Fibroblast of peridontal ligament (primary cell): ENCODE measurements around the gene PLCL2.

Source experiments
- DNase-seq: peaks from one replicate; pipeline ENCODE4 v3.0.0-alpha.2; 2010; ENCODE audit errors: extremely low read depth

Gene PLCL2

DNA sequence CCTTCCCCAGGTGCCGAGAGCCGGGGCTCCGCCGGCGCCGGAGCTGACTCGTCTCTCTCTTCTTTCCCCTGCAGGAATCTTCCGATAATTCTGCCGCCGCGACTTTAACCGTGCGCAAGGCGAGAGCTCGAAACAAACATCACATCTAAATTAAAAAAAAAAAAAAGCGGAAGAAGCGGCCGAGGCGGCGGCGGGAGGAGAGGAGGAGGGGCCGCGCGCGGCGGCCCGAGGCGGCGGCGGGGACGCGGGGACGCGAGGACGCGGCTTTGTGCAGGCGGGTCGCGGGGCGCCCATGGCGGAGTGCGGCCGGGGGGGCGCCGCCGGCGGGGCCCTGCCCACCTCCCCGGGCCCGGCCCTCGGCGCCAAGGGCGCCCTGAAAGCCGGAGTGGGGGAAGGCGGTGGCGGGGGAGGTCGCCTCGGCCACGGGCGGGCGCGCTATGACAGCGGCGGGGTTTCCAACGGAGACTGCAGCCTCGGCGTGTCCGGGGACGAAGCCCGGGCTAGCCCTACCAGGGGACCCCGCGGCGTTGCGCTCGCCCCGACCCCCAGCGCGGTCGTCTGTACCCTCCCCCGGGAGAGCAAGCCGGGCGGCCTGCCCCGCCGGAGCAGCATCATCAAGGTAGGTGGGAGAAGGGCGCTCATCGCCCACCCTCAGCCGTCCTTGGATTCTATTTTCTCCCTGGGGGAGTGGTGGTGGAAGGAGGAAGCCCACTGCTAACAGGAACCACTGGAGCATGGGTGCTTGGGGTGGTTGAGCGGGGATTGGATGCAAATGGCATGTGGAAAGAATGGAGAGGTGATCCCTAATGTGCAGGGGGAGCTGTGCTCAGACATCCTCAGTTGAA, at the start of gene PLCL2:
Gene PLCL2, plus strand, starts transcription at position 208 of the 845 bp plus-strand sequence. Its CDS starts 85 bp downstream, at position 293.
- DNase-seq, result peak; percentile 43

DNA sequence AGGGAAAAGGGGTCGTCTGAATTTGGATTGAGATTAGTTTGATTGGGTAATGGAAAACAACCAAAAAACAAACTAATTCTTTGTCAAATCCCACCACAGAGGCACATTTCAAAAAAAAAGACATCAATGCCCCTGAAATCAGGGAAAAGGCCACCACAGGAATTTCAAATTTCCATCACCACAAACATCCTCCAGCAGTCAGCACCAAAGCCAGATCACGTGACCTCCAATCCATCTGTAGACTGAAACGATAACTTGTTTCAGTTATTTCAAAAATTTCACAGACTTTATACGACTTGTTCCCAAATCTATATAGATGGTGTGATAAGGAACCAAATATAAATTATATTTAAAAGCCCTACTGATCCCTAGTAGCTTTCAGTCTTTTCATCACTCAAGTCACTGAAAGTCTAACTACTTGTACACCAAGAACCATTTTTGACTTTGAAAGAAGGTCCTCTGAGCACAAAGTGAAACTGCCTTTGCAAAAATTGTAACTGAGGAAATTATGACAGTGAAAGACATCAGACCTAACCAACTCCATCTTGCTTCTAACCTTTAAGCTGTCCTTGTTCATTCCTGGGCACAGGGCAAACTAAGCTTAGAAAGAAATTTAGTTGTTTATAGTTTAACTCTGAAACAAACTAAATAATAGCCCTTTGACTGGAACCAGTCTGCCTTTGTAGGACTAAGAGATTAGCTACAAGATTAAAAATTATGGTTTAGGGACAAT, 48.1 kb upstream of the PLCL2 start:
- DNase-seq, result peak; percentile 82

DNA sequence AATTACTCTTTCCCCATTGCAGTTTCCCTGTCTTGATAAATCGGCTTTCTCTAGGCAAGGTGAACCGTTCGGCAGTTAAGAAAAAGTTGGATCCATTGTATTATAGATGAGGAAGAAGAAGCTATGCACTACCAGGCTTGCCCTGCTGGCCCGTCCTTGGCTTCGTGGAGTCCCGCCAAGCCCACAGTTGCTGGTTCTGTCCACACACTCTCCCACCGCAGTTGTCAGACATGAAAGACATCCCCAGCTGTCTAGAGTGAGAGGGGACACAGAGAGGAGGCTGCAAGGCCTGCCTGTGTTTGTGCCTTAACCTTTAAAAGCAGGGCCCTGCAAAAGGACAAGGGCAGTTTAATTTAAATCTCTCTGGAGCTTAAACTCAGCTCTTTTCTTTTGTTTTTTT, 47.2 kb upstream of the PLCL2 start:
- no peak for DNase-seq

DNA sequence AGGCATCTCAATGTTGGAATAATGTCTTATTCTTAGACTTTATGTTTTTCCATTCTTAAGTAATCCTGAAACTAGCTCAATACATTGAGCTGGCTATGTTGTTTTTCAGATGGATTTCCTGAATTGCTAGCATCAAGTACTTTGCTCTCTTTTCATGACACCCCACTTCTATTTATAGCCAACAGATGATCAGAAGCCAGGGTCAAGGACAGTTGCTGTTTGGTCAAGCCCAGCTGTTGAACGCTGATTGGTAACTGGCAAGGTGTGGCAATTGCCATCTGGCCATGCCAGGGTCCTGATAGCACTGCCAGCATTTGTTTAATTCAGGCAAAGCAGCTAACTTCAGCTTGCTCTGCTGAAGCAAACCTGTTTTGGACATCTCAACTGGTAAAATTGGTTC, 46.2 kb upstream of the PLCL2 start:
- no peak for DNase-seq

DNA sequence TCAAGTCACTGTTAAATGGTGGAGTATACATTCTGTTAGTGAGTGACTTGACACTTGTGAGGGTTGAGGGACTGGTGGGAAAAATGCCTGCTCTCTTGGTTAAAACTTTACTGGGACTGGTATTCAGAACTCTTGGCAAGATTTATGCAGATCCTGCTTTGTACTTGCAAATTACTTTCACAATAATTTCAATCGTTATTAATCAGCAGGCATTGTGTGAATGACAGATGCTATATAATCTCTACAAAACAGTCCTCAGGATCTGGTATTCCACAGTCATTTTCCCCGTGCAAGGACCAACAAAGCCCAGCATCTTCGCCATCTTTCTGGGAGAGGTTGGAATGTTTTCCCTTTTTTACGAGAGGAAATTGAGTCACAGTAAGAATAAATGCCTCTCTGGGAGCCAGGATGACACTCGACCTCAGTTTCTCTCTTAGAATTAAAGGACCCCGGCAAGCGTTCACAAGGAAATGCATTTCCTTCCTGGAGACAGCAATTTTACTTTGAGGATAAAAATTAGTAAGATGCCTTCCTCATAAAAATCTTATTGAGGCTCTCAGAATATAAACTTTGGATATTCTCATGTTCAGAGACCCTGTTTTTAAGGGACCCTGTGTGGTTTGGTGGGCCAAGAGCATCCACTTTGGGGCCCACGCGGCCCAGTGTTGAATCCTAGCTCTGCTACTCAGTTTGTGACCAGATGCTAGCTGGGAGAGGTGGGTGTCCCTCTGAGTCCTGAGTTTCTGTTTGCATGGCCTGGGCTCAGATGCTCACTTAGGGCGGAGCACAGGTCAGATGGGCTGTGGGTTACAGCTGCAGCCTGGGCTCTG, 45.3 kb upstream of the PLCL2 start:
- DNase-seq, result no peak

DNA sequence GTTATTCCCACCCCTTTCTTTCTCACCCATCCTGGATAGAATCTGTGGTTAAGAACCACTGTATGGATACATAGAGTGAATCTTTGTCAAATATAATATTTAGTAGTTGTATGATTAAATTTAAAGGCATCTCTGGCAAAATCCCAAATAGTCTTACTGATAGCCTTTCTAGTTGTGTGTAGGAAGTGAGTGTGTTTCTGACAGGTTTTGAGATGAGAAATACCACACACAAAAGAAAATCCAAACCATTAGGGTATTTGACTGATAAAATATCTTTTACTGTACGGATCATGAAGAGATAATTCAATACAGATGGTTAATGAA, 44.7 kb upstream of the PLCL2 start:
- no peak for DNase-seq

DNA sequence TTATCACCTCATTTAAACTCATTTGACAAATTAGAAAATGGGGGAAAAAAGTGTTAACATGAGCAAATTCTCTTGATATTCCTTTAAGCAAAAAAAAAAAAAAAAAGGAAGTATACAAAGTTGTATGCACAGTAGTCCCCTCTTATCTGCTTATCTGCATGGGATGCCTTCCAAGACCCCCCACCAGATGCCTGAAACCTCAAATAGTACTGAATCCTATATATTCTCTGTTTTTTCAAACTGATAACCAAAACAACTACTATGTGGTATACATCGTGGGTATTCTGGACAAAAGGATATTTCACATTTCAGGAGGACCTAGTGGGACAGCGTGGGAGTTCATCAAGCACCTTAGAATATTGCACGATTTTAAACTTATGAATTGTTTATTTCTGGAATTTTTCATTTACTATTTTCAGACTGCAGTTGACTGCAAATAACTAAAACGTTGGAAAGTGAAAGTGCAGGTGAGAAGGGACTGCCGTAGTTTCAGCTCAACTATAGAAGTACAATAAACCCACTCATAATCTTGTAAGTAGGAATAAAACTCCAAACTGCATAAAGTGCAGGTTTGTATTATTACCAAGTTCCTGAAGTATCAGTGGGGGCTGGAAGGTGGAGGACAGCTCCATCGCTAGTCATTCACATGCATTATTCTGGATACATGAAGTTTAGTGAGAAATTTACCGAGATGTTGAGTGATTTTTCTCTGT, 43.6 kb upstream of the PLCL2 start:
- DNase-seq, result no peak

DNA sequence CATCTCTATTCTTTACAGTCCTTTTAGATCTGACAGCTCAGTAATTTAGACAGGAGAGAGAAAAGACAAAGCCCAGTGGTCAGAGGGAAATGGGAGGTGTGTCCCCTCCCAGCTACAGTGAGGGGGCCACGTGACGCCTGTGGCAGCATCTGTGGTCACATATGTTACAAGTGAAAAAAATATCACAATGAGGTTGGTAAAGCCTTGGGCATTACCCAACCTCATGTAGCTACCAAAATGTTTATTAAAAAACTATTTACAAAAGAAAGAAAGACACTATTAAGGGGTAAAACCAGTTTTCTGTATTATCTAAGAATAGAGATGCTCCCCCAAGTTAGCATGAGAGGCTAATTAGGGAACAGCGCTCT, 42.9 kb upstream of the PLCL2 start:
- no peak for DNase-seq

DNA sequence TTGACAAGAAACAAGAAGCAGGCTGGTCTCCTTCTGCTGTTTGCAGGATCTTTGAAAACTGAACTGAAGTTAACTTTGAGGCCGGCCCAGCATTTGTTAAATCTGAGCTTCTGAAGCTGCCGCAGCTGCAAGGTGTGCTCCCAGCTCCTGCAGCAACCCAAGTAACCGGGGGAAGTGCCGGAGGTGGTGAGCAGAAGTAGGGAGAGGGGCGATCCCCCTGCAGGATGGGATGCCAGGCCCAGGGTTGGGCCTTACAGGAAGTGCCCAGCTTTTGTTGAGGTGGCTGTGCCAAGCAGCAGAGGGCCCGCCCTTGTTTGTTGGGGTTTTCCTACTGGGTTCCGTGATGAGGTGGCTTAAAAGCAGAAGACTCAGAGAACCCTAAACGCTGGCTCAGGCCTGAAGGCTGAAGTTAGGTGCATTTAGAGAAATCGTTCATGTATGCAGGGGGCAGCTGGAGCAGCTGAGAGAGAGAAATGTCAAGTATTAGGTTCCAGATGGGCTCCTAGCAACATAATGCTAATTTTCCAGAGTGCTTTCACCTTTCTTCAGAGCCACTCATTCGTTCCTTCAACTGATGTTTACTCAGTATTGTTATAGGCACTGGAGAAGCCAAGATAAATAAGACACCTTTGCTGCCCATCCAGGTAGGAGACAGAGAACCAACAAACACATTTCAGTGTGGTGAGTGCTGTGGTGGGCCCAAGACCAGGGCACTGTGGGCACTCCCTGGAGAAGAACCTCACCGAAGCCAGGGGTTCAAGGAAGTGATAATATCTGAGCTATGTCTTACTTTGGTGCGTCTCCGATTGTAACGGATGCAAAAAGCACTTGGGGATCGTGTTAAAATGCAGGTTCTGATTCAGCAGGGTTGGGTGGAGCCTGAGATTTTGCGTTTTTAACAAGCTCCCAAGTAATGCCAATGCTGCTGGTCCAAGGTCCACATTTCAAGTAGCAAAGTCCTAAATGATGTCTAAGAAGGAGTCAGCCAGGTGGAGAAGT, 42.2 kb upstream of the PLCL2 start:
- DNase-seq, result no peak

DNA sequence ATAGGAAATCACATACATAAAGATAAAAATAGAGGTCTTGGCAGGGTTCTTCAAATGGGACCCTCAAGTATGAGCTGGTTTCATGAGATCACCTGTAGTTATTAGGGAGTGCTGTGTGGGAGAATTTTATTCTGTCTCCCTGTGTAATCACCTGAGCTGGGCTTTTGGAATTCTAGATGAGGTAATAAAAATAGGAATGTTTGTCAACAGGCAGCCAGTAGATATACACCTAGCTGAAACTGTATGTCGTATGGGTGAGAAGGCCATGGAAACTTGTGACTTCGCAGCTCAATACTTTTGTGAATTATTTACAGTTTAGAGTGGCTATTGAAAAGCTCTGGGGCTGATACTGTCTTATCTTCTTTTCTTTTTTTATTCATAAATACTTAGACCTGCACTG, 40.5 kb upstream of the PLCL2 start:
- no peak for DNase-seq

DNA sequence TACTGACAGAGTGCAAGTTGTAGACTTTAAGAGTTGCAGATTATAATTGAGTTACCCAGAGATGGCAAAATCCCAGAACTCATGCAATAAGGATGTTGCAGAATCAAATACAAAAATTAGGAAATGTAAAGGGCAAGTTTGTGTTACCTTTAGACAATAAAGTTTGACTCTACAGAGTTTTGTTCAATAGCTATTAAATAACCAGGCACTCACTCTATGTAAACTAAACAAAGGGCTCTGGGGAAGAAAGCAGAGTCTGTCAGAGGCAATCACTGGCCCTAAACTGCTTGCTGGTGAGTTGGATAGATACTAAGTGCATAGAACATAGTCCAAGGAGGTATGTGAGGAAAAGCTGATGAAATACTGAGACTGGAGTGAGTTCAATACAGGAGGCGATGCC, 40.0 kb upstream of the PLCL2 start:
- peak; percentile 30 for DNase-seq

DNA sequence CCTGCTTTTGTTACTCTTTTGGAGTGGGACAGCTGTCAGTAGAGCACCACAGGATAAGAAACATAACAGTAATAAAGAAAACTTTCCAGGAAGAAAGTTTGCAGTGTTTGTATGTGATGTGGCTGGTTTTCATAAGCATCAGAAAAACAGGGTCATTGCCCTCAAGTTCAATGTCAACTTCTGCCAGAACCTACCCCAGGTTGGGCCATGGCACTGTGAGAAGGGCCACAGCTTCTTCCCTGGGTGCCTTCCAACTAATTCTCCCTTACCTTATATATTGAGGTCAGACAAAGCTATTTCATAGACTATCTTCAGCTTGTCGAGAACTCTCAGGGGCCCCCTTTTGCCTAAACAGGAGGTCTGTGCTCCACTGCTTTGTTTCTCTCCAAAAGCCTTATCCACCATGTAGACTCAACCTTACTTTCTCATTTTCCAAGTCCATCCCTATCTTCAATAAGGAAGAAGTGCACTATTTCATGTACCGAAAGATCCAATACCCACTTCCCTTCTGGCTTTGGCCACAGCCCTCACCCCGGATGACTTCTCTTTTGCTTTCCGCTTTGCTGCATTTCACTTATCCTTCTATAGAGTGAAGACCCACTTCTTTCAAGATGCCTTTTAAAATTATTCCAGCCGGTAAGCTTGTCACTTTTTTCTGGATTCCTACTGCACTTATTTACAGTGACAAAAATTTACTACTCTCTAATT, 38.2 kb upstream of the PLCL2 start:
- DNase-seq, result no peak

DNA sequence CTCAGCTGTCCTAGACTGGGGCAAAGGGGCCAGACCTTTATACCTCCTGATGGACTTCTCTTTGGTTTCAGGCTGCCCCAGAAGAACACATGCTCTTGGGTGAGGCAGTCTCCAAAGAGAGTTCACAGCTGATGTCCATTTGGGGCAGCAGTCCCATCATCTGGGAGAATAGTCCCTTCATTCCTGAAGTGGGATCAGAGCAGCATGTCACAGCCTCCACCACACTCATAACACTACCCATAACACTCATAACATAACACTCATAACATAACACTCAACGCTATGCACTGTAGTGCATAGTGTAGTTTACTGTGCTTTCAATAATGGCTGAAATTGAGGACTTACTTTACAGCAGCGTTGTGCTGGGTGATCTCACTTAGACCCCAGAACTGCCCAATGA, 36.7 kb upstream of the PLCL2 start:
- DNase-seq, result no peak

DNA sequence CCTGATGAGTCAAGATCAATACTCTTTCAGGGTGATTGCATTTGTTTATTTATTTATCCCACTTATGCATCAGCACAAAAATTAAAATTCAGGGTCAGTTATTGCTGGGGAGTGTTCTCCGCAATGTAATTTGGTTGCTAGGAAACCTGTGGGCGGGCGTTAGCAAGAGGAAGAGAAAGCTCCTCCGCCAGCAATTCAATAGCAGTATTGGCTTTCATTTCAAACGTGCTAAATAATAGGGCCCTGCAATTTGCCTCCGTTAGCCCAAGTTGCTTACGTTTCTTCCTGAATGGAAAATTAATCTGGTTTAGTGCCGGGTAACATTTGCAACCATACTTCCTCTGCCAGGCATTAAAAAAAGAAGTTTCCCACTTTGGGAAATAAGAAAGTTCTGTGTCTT, 35.5 kb upstream of the PLCL2 start:
- DNase-seq, result peak; percentile 80

DNA sequence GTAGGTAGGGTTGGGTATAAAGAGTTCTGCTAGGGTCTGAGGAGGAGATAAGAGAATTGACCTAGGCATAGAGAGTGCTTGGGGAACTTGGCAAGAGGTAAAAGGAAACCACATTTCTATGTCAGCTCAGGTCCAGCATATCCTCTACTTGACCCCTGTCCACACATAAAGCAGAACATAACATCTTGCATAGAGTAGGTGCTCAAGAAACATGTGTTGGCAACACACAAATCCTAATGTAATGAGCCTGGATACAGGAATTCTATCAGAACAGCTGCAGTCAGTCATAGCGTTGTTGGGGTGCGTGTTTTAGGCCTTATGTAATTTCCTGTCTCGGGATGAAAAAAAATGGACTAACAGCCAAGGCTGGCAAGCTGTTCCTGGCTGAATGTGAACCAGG, 35.0 kb upstream of the PLCL2 start:
- peak; percentile 69 for DNase-seq

DNA sequence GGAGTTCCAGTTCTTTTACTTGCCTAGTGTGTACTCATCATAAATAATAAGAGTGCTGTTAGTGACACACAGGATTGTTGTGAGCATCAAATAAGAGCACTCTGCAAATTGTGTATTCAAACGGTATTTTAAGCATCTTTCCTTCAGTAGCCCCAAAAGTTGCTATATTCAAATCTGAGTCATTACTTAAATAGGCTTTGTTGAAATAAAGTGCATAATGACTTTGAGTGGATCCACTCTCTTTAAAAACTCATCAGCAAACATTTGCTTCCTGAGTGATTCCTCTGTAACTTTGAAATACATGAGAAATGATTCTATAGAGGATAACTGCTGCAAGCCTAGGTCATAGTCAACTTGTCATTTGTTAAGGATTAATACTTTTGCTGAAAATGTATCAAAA, 29.3 kb upstream of the PLCL2 start:
- DNase-seq, result no peak

DNA sequence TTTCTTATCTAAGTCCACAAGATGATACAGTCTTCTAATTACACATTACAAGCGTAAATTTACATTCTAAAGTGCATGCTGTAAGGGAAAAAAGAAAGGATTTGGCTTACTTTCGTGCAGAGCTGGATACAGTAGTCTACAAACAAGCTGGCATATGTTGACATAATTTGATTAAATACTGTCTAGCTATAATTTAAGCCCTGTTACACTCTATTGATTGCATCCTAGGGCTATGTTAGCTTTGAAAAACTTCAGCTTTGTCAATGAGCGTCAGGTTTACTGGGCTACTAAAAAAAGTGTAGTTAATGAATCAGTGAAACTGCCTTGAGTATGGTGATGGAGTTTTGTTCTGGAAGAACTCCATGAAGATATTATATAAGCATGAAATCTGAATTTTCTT, 24.5 kb upstream of the PLCL2 start:
- DNase-seq, result no peak

DNA sequence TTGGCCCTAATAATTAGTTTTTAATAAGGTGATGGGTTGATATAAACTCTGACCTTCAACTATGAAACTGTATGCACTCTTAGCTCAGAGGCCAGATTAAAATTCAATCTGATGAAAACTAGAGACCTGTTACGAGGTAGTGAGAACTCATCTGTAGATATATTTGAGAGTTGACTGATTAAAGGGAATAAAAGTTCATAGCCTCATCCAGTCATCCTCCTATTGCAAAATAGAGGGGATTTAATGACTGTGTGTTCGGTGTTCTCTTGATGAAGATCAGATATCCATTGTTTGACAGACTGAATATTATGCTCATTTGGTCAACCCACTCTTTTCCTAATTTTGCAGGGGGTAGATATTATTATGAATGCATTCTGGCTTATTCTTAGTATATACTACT, 23.3 kb upstream of the PLCL2 start:
- DNase-seq, result no peak

DNA sequence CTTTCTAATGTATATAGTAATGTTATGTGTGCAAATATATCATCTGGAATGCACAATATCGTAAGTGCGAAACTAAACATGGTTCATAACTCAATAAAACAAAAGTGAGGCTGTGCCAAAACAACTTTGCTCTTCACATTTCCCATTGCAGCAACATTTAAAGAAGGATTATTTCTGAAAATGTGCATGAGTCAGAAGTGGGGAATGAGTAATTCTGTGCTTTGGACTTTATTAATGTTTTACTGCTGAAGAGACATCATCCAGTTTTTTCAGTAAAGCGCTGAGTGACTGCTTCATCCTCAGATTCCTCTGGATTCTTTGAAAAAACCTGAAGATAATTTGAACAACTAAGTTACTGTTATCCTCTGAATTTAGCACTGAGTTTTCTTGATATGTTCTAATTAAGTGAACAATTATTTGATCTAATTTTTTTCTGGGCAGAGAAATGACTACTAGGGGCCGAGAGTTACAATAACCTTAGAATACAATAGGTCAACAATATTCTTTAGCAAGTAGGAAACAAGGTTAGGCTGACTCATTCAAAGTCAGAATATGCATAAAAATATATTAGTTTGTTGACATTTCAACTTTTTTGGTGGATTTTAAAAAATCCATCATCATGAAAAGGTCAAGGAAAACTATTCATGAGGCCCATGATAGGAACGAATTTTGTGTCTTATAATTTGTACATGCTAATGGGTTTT, 20.0 kb upstream of the PLCL2 start:
- DNase-seq, result peak; percentile 79
